T-helper 1 cell (primary cell): ENCODE measurements around the gene PARD3B.

ENCODE experiments used
- DNase-seq, 5 donors: peaks; one replicate each; pipeline ENCODE4 v3.0.0-alpha.2; 2012 to 2020

PARD3B gene

GRCh38 chr2:204967199-204967960, 422.1 kb downstream of the PARD3B start:
- DNase-seq = peak; percentile 12 to 90 (median 26)

GRCh38 chr2:204971206-204971907, 426.1 kb downstream of the PARD3B start:
- DNase-seq = peak in 1 of 5 donors; percentile 23

- no peak for DNase-seq
Observed at GRCh38 chr2:204972161-204972560, 426.9 kb downstream of the PARD3B start.

- no peak for DNase-seq
Observed at GRCh38 chr2:204972606-204973336, 427.5 kb downstream of the PARD3B start.

- no peak for DNase-seq
Observed at GRCh38 chr2:204973616-204974015, 428.3 kb downstream of the PARD3B start.

- no peak for DNase-seq
Observed at GRCh38 chr2:204974487-204974886, 429.2 kb downstream of the PARD3B start.

- no peak for DNase-seq
Observed at GRCh38 chr2:204977914-204978313, 432.6 kb downstream of the PARD3B start.

GRCh38 chr2:204982303-204982702, 437.0 kb downstream of the PARD3B start:
- peak in 1 of 5 donors; percentile 28 for DNase-seq

- no peak for DNase-seq
Observed at GRCh38 chr2:204984518-204984917, 439.2 kb downstream of the PARD3B start.

GRCh38 chr2:204986641-204987040, 441.4 kb downstream of the PARD3B start:
- no peak for DNase-seq

GRCh38 chr2:204988836-204989235, 443.6 kb downstream of the PARD3B start:
- DNase-seq = no peak

- DNase-seq = no peak
Observed at GRCh38 chr2:204989877-204990276, 444.6 kb downstream of the PARD3B start.

- no peak for DNase-seq
Observed at GRCh38 chr2:205001300-205001966, 456.2 kb downstream of the PARD3B start.

- peak in 1 of 5 donors; percentile 70 for DNase-seq
Observed at GRCh38 chr2:205002390-205002789, 457.1 kb downstream of the PARD3B start.

- no peak for DNase-seq
Observed at GRCh38 chr2:205003288-205003687, 458.0 kb downstream of the PARD3B start.

- no peak for DNase-seq
Observed at GRCh38 chr2:205010196-205010595, 464.9 kb downstream of the PARD3B start.

GRCh38 chr2:205011031-205011430, 465.8 kb downstream of the PARD3B start:
- DNase-seq = no peak

- DNase-seq = no peak
Observed at GRCh38 chr2:205012961-205013360, 467.7 kb downstream of the PARD3B start.

- DNase-seq = no peak
Observed at GRCh38 chr2:205013586-205013985, 468.3 kb downstream of the PARD3B start.

GRCh38 chr2:205014201-205014600, 468.9 kb downstream of the PARD3B start:
- no peak for DNase-seq

GRCh38 chr2:205017381-205017780, 472.1 kb downstream of the PARD3B start:
- no peak for DNase-seq

GRCh38 chr2:205017912-205018311, 472.6 kb downstream of the PARD3B start:
- DNase-seq = no peak

GRCh38 chr2:205020673-205021072, 475.4 kb downstream of the PARD3B start:
- no peak for DNase-seq
